Keratinocyte (primary cell): ENCODE data around the gene NHLH1. TPM values are rescaled to one million over a fixed set of nuclear protein-coding genes. Genes with fewer than 3 reads are reported as not detected.
A peak's percentile ranks its signal among the peaks of the same experiment; 100 is the strongest.

ENCODE experiments used
- DNase-seq: peaks from one replicate; pipeline ENCODE4 v3.0.0-alpha.2; 2011; ENCODE audit warnings: low read depth, missing footprints, low spot score
- FAIRE-seq: peaks from 2 replicates; lab custom pipeline; 2011; peaks lifted over from hg19 to GRCh38; lab: Jason Lieb, UNC
- H2AFZ ChIP-seq: 2 replicates; pipeline ENCODE4 v1.6.0; 2012; ENCODE audit warnings: low read length, control low read depth, inconsistent platforms; ENCODE audit not compliant: control insufficient read depth
- H3K27ac ChIP-seq: 2 replicates; pipeline ENCODE4 v1.5.1; 2011; ENCODE audit warnings: low read length; ENCODE audit not compliant: control insufficient read depth, insufficient read depth
- H3K27me3 ChIP-seq: 3 replicates; pipeline ENCODE4 v1.6.0; 2011; ENCODE audit warnings: low read length; ENCODE audit not compliant: control insufficient read depth, insufficient read depth; ENCODE audit errors: extremely low read depth
- H3K36me3 ChIP-seq, 2 experiments: 2 replicates in 1 of 2; 3 replicates in 1 of 2; pipeline ENCODE4 v1.5.1; 2011; ENCODE audit warnings: low read length in 2 of 2, mild to moderate bottlenecking in 1 of 2; ENCODE audit not compliant: control insufficient read depth in 2 of 2, insufficient read depth in 2 of 2; ENCODE audit errors: extremely low read depth in 1 of 2
- H3K4me1 ChIP-seq: 3 replicates; pipeline ENCODE4 v1.5.1; 2011; ENCODE audit warnings: low read length; ENCODE audit not compliant: control insufficient read depth, insufficient read depth; ENCODE audit errors: extremely low read depth
- H3K4me2 ChIP-seq: 3 replicates; pipeline ENCODE4 v1.6.0; 2011; ENCODE audit warnings: low read depth, low read length; ENCODE audit not compliant: control insufficient read depth, insufficient read depth; ENCODE audit errors: extremely low read depth
- H3K4me3 ChIP-seq, 3 experiments: fragments of 200-600 bp in 1 of 3; sonication (generic) in 1 of 3; 2 replicates in 2 of 3; 3 replicates in 1 of 3; pipeline ENCODE4 v1.5.1; 2011 to 2016; ENCODE audit warnings: low read length in 3 of 3, mild to moderate bottlenecking in 3 of 3, control low read depth in 2 of 3, inconsistent platforms in 1 of 3, low read depth in 1 of 3, mixed read lengths in 1 of 3, mixed run types in 1 of 3, moderate library complexity in 1 of 3; ENCODE audit not compliant: control insufficient read depth in 2 of 3, insufficient read depth in 2 of 3; ENCODE audit errors: extremely low read depth in 1 of 3
- H3K79me2 ChIP-seq: 2 replicates; pipeline ENCODE4 v1.6.0; 2012; ENCODE audit warnings: low read length; ENCODE audit not compliant: control insufficient read depth, insufficient read depth
- H3K9ac ChIP-seq: 3 replicates; pipeline ENCODE4 v1.6.0; 2011; ENCODE audit warnings: low read length; ENCODE audit not compliant: control insufficient read depth, insufficient read depth; ENCODE audit errors: extremely low read depth
- H3K9me1 ChIP-seq: 3 replicates; pipeline ENCODE4 v1.6.0; 2011; ENCODE audit warnings: low read length; ENCODE audit not compliant: control insufficient read depth, insufficient read depth; ENCODE audit errors: extremely low read depth
- H3K9me3 ChIP-seq: 2 replicates; pipeline ENCODE4 v1.5.1; 2012; ENCODE audit warnings: low read depth, low read length; ENCODE audit not compliant: control insufficient read depth
- H4K20me1 ChIP-seq: 3 replicates; pipeline ENCODE4 v1.6.0; 2011; ENCODE audit warnings: low read length; ENCODE audit not compliant: control insufficient read depth, insufficient read depth; ENCODE audit errors: extremely low read depth
- EZH2 ChIP-seq: IDR thresholded peaks from one replicate; pipeline ENCODE4 v1.6.1; 2012; ENCODE audit warnings: inconsistent platforms, mild to moderate bottlenecking, low read length, moderate library complexity
- dilution Hi-C: fragments of 300-500 bp; cut with MboI; formaldehyde crosslinking; loops from one replicate; pipeline ENCODE4 v1.7.0; 2020; ENCODE audit warnings: low sequenced_read_pairs; ENCODE audit not compliant: extremely low pct_ligation_motif_present
- polyA plus RNA-seq, 5 experiments: library from polyadenylated mRNA; depleted of rRNA in 3 of 5; stranded (reverse) in 3 of 5; stranded (forward) in 1 of 5; unstranded in 1 of 5; fragments of >200 nt; gene quantifications; 1 replicate in 1 of 5; 2 replicates in 3 of 5; 3 replicates in 1 of 5; pipeline versions ENCODE4 v1.2.1 to v1.2.3, GENCODE V29; 2011 to 2012; ENCODE audit warnings: missing spikeins in 2 of 5, low read depth in 1 of 5, low replicate concordance in 1 of 5
- TF ChIP-seq, protein P1 (sequence below), 3 experiments: IDR thresholded peaks in 1 of 3; conservative IDR thresholded peaks in 1 of 3; optimal IDR thresholded peaks in 1 of 3; 2 replicates in 2 of 3; 3 replicates in 1 of 3; pipeline versions ENCODE3 to v1.5.1; 2011; ENCODE audit warnings: low read length in 3 of 3, mild to moderate bottlenecking in 3 of 3, moderate library complexity in 2 of 3, control low read depth in 1 of 3, inconsistent platforms in 1 of 3; ENCODE audit not compliant: insufficient read depth in 2 of 3; ENCODE audit errors: extremely low read depth in 1 of 3

NHLH1 gene
- polyA plus RNA-seq, 1 donor (not counting 4 experiments of a cell fraction or from before 2014, with no cell fraction given) = 0.13 TPM

DNA sequence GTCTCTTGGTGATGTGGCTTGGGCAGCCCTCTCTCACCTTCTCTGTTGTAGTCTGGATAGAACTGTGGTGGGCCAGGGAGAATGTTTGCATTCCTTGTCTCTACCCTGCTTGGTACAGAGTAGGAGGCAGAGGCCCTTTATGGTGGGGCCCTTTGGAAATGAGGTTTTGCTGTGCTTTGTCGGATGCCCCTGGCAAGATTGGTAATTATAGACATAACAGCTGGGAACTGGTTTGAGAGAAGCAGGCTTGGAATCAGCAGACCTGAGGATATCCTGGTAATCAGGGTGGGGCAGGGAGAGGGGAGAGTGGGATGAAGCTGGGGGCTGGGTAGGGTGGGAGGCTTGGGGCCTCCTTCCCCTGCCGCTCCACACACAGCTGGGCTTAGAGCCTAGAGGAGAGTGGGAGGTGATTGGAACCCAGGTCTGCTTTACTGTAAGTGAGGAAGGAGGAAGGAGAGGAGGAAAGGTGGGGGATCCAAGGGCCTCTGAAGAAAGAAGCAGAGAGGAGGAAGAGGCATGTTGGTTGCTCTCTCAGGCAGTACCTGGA lies 38.5 kb downstream of the NHLH1 start:
- H3K9ac ChIP-seq = no peak overlapping the region
- FAIRE-seq (no peak), DNase-seq (no peak)
- H3K9me1 ChIP-seq = peaks cover 2% of the 10 kb centered on the region
- H3K79me2 ChIP-seq = peaks cover 5% of the 10 kb centered on the region
- H3K9me3 ChIP-seq = no peaks in the 10 kb centered on the region
- peaks cover 71% of the 10 kb centered on the region for H3K4me1 ChIP-seq
- no peaks in the 10 kb centered on the region for H3K36me3 ChIP-seq
- H3K27me3 ChIP-seq = no peaks in the 10 kb centered on the region
- no peak overlapping the region for H3K4me3 ChIP-seq
- TF ChIP-seq EZH2 = no peak
- TF ChIP-seq, protein P1, sequence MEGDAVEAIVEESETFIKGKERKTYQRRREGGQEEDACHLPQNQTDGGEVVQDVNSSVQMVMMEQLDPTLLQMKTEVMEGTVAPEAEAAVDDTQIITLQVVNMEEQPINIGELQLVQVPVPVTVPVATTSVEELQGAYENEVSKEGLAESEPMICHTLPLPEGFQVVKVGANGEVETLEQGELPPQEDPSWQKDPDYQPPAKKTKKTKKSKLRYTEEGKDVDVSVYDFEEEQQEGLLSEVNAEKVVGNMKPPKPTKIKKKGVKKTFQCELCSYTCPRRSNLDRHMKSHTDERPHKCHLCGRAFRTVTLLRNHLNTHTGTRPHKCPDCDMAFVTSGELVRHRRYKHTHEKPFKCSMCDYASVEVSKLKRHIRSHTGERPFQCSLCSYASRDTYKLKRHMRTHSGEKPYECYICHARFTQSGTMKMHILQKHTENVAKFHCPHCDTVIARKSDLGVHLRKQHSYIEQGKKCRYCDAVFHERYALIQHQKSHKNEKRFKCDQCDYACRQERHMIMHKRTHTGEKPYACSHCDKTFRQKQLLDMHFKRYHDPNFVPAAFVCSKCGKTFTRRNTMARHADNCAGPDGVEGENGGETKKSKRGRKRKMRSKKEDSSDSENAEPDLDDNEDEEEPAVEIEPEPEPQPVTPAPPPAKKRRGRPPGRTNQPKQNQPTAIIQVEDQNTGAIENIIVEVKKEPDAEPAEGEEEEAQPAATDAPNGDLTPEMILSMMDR (optimal IDR thresholded peaks at IDR 0.05 in 1 of 3, IDR thresholded peaks at IDR 0.05 in 1 of 3, conservative IDR thresholded peaks at IDR 0.05 in 1 of 3; ENCODE audit: extremely low read depth in 1 of 3, insufficient read depth in 2 of 3, low read length in 3 of 3) = no peak
- no peak overlapping the region for H3K27ac ChIP-seq
- dilution Hi-C loops = no loop called here
- H3K4me2 ChIP-seq = no peak overlapping the region
- no peak overlapping the region for H2AFZ ChIP-seq
- no peaks in the 10 kb centered on the region for H4K20me1 ChIP-seq

DNA sequence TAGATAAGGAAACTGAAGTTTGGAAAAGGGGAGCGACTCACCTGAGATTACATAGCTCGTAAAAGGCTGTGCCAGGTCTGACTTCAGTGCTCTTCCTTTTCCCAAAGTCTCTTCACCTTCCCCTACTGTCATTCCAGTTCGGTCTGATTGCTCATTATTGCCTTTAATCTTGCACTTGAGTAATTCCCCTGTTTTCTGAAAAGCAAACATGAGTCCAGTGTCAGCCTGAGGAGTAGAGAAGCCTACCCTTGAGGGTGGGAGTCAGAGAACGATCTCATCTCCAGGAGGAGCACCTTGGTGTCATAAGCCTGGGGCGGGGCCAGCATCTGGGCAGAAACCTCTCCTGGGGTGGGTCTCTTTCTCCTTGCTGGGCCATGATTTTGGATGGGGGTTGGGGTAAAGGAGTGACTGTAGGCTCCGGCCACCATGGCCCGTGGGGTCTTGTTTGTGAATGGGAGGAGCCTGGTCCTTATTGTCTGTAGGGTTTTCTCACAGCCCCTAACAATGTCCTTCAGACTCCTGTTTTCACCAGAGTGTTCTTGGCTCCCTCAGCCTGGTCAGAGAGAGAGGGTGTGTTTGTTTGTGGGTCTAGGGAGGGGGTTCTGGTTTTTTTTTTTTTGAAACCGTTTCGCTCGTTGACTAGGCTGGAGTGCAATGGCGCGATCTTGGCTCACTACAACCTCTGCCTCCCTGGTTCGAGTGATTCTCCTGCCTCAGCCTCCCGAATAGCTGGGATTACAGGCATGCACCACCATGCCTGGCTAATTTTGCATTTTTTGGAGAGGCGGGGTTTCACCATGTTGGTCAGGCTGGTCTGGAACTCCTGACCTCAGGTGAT lies 39.5 kb downstream of the NHLH1 start:
- Histone ChIP-seq H4K20me1 (no peaks in the 10 kb centered on the region), H2AFZ (no peak overlapping the region), H3K9me3 (no peaks in the 10 kb centered on the region), H3K4me2 (peak overlapping the region; percentile 3), H3K4me3 (no peak overlapping the region), H3K9me1 (peaks cover 2% of the 10 kb centered on the region), H3K27ac (no peak overlapping the region), H3K27me3 (no peaks in the 10 kb centered on the region), H3K9ac (no peak overlapping the region), H3K36me3 (no peaks in the 10 kb centered on the region), H3K4me1 (peaks cover 71% of the 10 kb centered on the region), H3K79me2 (peaks cover 5% of the 10 kb centered on the region)
- dilution Hi-C loops = no loop called here
- no peak for DNase-seq
- TF ChIP-seq, protein P1 (optimal IDR thresholded peaks at IDR 0.05 in 1 of 3, IDR thresholded peaks at IDR 0.05 in 1 of 3, conservative IDR thresholded peaks at IDR 0.05 in 1 of 3; ENCODE audit: extremely low read depth in 1 of 3, insufficient read depth in 2 of 3, low read length in 3 of 3) = no peak
- FAIRE-seq = peak; percentile 9
